Caco-2 (cell line): ENCODE data around the gene RNF11. TPM values are rescaled to one million over a fixed set of nuclear protein-coding genes. Genes with fewer than 3 reads are reported as not detected.

Experiments used
- BruUV-seq: library from RNA; stranded (reverse); fragments of 400-500 nt; replicated peaks from 2 replicates; lab custom pipeline; 2021; lab: Mats Ljungman, UMichigan
- CTCF ChIA-PET: fragments of 300-600 bp; sonication (Branson Sonifier 250); formaldehyde crosslinking; loops from one replicate; lab custom pipeline; 2022; ENCODE audit warnings: antibody characterized with exemption; lab: Charles Lee
- POLR2A ChIA-PET: fragments of 300-600 bp; sonication (Branson Sonifier 250); formaldehyde crosslinking; loops from one replicate; lab custom pipeline; 2022; ENCODE audit warnings: antibody characterized with exemption; lab: Charles Lee
- DNase-seq, 2 experiments: peaks; one replicate each; pipeline versions ENCODE4 v3.0.0 to v3.0.0-alpha.2; 2020 to 2022
- H3K27me3 ChIP-seq: replicated peaks from 2 replicates; pipeline ENCODE4 v1.6.0; 2011; ENCODE audit warnings: low read length; ENCODE audit not compliant: control insufficient read depth, insufficient read depth
- H3K36me3 ChIP-seq: 2 replicates; pipeline ENCODE4 v1.5.1; 2011; ENCODE audit warnings: low read length; ENCODE audit not compliant: control insufficient read depth, insufficient read depth
- H3K4me1 ChIP-seq: fragments of 250-450 bp; sonication (Bioruptor Pico); 2 replicates; pipeline ENCODE4 v1.5.1; 2020; ENCODE audit warnings: mild to moderate bottlenecking
- H3K4me3 ChIP-seq: 2 replicates; pipeline ENCODE4 v1.5.1; 2011; ENCODE audit warnings: low read depth, mild to moderate bottlenecking, control low read depth, low read length
- H3K9me3 ChIP-seq: fragments of 250-450 bp; sonication (Bioruptor Pico); 2 replicates; pipeline ENCODE4 v1.5.1; 2020; ENCODE audit warnings: mild to moderate bottlenecking, moderate library complexity
- H3K27ac Mint-ChIP-seq: one replicate; pipeline ENCODE4 v1.8.0; 2022; ENCODE audit warnings: mixed read lengths; ENCODE audit not compliant: unreplicated experiment
- H3K27me3 Mint-ChIP-seq: one replicate; pipeline ENCODE4 v1.8.0; 2022; ENCODE audit warnings: mixed read lengths; ENCODE audit not compliant: insufficient read depth, unreplicated experiment
- H3K36me3 Mint-ChIP-seq: one replicate; pipeline ENCODE4 v1.8.0; 2022; ENCODE audit warnings: mild to moderate bottlenecking, mixed read lengths; ENCODE audit not compliant: insufficient read depth, unreplicated experiment
- H3K4me1 Mint-ChIP-seq: one replicate; pipeline ENCODE4 v1.8.0; 2022; ENCODE audit warnings: low read depth, mixed read lengths; ENCODE audit not compliant: unreplicated experiment
- H3K4me3 Mint-ChIP-seq: one replicate; pipeline ENCODE4 v1.8.0; 2022; ENCODE audit warnings: mild to moderate bottlenecking, moderate library complexity, mixed read lengths; ENCODE audit not compliant: unreplicated experiment
- H3K9me3 Mint-ChIP-seq: one replicate; pipeline ENCODE4 v1.8.0; 2022; ENCODE audit warnings: mixed read lengths; ENCODE audit not compliant: unreplicated experiment
- CTCF ChIP-seq, 2 experiments: fragments of 200-600 bp in 1 of 2; IDR thresholded peaks; 1 replicate in 1 of 2; 2 replicates in 1 of 2; pipeline versions ENCODE4 v1.5.1 to v1.8.0; 2011 to 2022; ENCODE audit warnings: antibody characterized with exemption in 1 of 2, control low read depth in 1 of 2, inconsistent platforms in 1 of 2, low read depth in 1 of 2, low read length in 1 of 2, mild to moderate bottlenecking in 1 of 2, moderate library complexity in 1 of 2; ENCODE audit not compliant: insufficient read depth in 1 of 2, severe bottlenecking in 1 of 2, unreplicated experiment in 1 of 2
- intact Hi-C: fragments of 100-400 bp; cut with micrococcal nuclease; formaldehyde crosslinking; loops from one replicate; pipeline ENCODE4 v1.10.0; 2022; ENCODE audit not compliant: unreplicated experiment
- total RNA-seq: library from RNA; stranded (reverse); gene quantifications from 2 replicates; pipeline ENCODE4 v1.2.3, GENCODE V29; 2022

RNF11 gene
- total RNA-seq, 1 experiment from 2014 or later = 44.1 TPM

GRCh38 chr1:51272916-51273315, 36.8 kb downstream of the RNF11 start:
- no peak overlapping the region for H3K4me3 ChIP-seq
- Mint-ChIP-seq H3K36me3 (no peaks in the 10 kb centered on the region), H3K4me1 (no peaks in the 10 kb centered on the region), H3K9me3 (no peaks in the 10 kb centered on the region), H3K4me3 (no peak overlapping the region), H3K27ac (no peak overlapping the region), H3K27me3 (no peaks in the 10 kb centered on the region)
- CTCF ChIA-PET = no interaction called here
- DNase-seq = no peak
- no peaks in the 10 kb centered on the region for H3K4me1 ChIP-seq
- no TSS peak for BruUV-seq
- H3K9me3 ChIP-seq = no peaks in the 10 kb centered on the region
- TF ChIP-seq CTCF (IDR thresholded peaks at IDR 0.05; ENCODE audit: insufficient read depth in 1 of 2, low read depth in 1 of 2, low read length in 1 of 2, severe bottlenecking in 1 of 2, unreplicated experiment in 1 of 2) = no peak
- intact Hi-C loops = no loop called here
- POLR2A ChIA-PET = no interaction called here
- no peaks in the 10 kb centered on the region for H3K27me3 ChIP-seq
- H3K36me3 ChIP-seq = no peaks in the 10 kb centered on the region

DNA sequence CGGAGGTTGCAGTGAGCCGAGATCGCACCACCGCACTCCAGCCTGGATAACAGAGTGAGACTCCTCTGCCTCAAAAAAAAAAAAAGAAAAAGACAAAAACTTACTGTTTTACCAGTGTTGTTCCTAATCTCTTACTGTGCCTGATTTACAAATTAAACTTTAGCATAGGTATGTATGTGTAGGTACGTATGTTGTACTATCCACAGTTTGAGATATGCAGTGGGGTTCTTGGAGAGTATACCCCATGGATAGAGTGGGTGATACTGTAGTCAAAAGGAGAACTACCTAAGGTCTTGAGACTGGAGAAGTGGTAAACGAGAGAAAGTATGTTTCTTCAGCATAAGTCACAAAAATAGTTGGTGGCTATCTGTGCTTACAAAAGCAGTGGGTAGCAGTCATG, 38.6 kb downstream of the RNF11 start:
- H3K4me3 Mint-ChIP-seq = no peak overlapping the region
- ChIA-PET CTCF (no interaction called here), POLR2A (no interaction called here)
- Histone ChIP-seq H3K4me3 (no peak overlapping the region), H3K27me3 (no peaks in the 10 kb centered on the region), H3K36me3 (no peaks in the 10 kb centered on the region), H3K9me3 (no peaks in the 10 kb centered on the region), H3K4me1 (no peaks in the 10 kb centered on the region)
- no peak for DNase-seq
- H3K4me1 Mint-ChIP-seq = no peaks in the 10 kb centered on the region
- no peaks in the 10 kb centered on the region for H3K9me3 Mint-ChIP-seq
- BruUV-seq = no TSS peak
- intact Hi-C loops = no loop called here
- no peaks in the 10 kb centered on the region for H3K27me3 Mint-ChIP-seq
- TF ChIP-seq CTCF (IDR thresholded peaks at IDR 0.05; ENCODE audit: insufficient read depth in 1 of 2, low read depth in 1 of 2, low read length in 1 of 2, severe bottlenecking in 1 of 2, unreplicated experiment in 1 of 2) = no peak
- H3K36me3 Mint-ChIP-seq = no peaks in the 10 kb centered on the region
- H3K27ac Mint-ChIP-seq = no peak overlapping the region

DNA sequence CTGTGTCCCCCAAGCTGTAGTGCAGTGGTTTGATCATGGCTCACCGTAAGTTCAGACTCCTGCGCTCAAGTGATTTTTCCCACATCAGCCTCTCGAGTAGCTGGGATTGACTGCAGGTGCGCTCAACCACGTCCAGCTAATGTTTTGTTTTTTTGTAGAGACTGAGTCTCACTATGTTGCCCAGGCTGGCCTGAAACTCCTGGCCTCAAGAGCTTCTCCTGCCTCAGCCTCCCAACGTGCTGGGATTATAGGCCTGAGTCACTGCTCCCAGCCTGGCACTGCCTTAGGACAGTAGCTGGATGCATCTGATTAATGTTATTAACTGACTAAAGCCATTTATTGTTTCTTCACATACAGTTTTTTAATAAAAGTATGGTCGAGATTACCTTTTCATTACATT, 40.2 kb downstream of the RNF11 start:
- BruUV-seq = no TSS peak
- Mint-ChIP-seq H3K36me3 (peaks cover 11% of the 10 kb centered on the region), H3K27ac (no peak overlapping the region), H3K4me3 (no peak overlapping the region), H3K4me1 (peaks cover 7% of the 10 kb centered on the region), H3K27me3 (no peaks in the 10 kb centered on the region), H3K9me3 (no peaks in the 10 kb centered on the region)
- Histone ChIP-seq H3K9me3 (no peaks in the 10 kb centered on the region), H3K36me3 (no peaks in the 10 kb centered on the region), H3K27me3 (no peaks in the 10 kb centered on the region), H3K4me3 (no peak overlapping the region), H3K4me1 (no peaks in the 10 kb centered on the region)
- TF ChIP-seq CTCF (IDR thresholded peaks at IDR 0.05; ENCODE audit: insufficient read depth in 1 of 2, low read depth in 1 of 2, low read length in 1 of 2, severe bottlenecking in 1 of 2, unreplicated experiment in 1 of 2) = no peak
- POLR2A ChIA-PET = no interaction called here
- intact Hi-C loops = no loop called here
- CTCF ChIA-PET = no interaction called here
- no peak for DNase-seq
